Measurements from ENCODE around the gene ELN. TPM values are rescaled to one million over a fixed set of nuclear protein-coding genes. Genes with fewer than 3 reads are reported as not detected.
A peak's percentile ranks its signal among the peaks of the same experiment; 100 is the strongest.

ELN gene
- polyA plus RNA-seq, 10 donors: 91.5 to 239 (median 133) TPM

GRCh38 chr7:74059681-74060588 lies 32.0 kb downstream of the ELN start:
- DNase-seq: no peak

- DNase-seq: peak; percentile 73 to 81 (median 80)
These were observed 34.0 kb downstream of the ELN start for GRCh38 chr7:74061840-74062539.

- no peak for DNase-seq
These were observed 35.3 kb downstream of the ELN start for GRCh38 chr7:74063223-74063641.

- no peak for DNase-seq
These were observed 35.7 kb downstream of the ELN start for GRCh38 chr7:74063646-74064045.

- no peak for DNase-seq
These were observed 36.7 kb downstream of the ELN start for GRCh38 chr7:74064696-74065095.

GRCh38 chr7:74066626-74067025 lies 38.7 kb downstream of the ELN start:
- DNase-seq: no peak

- DNase-seq: no peak
These were observed 40.6 kb downstream of the ELN start for GRCh38 chr7:74068378-74069085.

GRCh38 chr7:74069086-74069541 lies 41.1 kb downstream of the ELN start:
- no peak for DNase-seq

GRCh38 chr7:74069790-74070618 lies 42.0 kb downstream of the ELN start:
- no peak for DNase-seq

- DNase-seq: no peak
These were observed 42.6 kb downstream of the ELN start for GRCh38 chr7:74070619-74070921.

- no peak for DNase-seq
These were observed 43.1 kb downstream of the ELN start for GRCh38 chr7:74071121-74071520.

GRCh38 chr7:74074770-74075169 lies 46.8 kb downstream of the ELN start:
- peak in 1 of 3 donors; percentile 43 for DNase-seq

GRCh38 chr7:74078461-74078860 lies 50.5 kb downstream of the ELN start:
- no peak for DNase-seq

GRCh38 chr7:74082770-74083116 lies 54.8 kb downstream of the ELN start:
- no peak for DNase-seq

- peak; percentile 82 to 90 (median 88) for DNase-seq
These were observed 55.3 kb downstream of the ELN start, which contains the start of gene LIMK1 for GRCh38 chr7:74083117-74083876. TSS of gene LIMK1 (plus strand) at chr7:74083804. CDS start at chr7:74083991, 187 bp downstream.

GRCh38 chr7:74083928-74084721 lies 56.2 kb downstream of the ELN start:
- DNase-seq: peak in 1 of 3 donors; percentile 61

- DNase-seq: no peak
These were observed 57.0 kb downstream of the ELN start for GRCh38 chr7:74084722-74085578.

- no peak for DNase-seq
These were observed 59.9 kb downstream of the ELN start for GRCh38 chr7:74087791-74088453.

Measured in muscle of back (tissue), 11 donors.